Mesendoderm (in vitro differentiated cells): ENCODE results near the gene CIT.
"Not testable (repeated sequence)": the region's sequence is repeated elsewhere in the genome, so short reads cannot be mapped to it uniquely, and the experiment has no call there.

Source experiments
- DNase-seq: peaks from one replicate; pipeline ENCODE4 v3.0.0; 2013
- H2AK5ac ChIP-seq: 2 replicates; pipeline ENCODE4 v1.6.1; 2013; ENCODE audit warnings: low read length, inconsistent platforms
- H2BK120ac ChIP-seq: 2 replicates; pipeline ENCODE4 v1.6.1; 2013; ENCODE audit warnings: low read depth, mild to moderate bottlenecking, low read length, moderate library complexity, mixed read lengths
- H2BK15ac ChIP-seq: replicated peaks from 2 replicates; pipeline ENCODE4 v1.6.1; 2013; ENCODE audit warnings: low read depth, mild to moderate bottlenecking, moderate library complexity
- H2BK5ac ChIP-seq: 2 replicates; pipeline ENCODE4 v1.6.1; 2013; ENCODE audit warnings: low read length, inconsistent platforms
- H3K18ac ChIP-seq: 2 replicates; pipeline ENCODE4 v1.6.1; 2013; ENCODE audit warnings: mild to moderate bottlenecking, low read length, mixed read lengths
- H3K23ac ChIP-seq: one replicate; pipeline ENCODE4 v1.6.1; 2013; ENCODE audit warnings: low read length
- H3K27ac ChIP-seq: 2 replicates; pipeline ENCODE4 v1.5.1; 2013; ENCODE audit warnings: low read depth, mild to moderate bottlenecking, inconsistent platforms, low read length, moderate library complexity
- H3K27me3 ChIP-seq: 2 replicates; pipeline ENCODE4 v1.6.1; 2013; ENCODE audit warnings: low read length, control low read depth, mild to moderate bottlenecking, inconsistent platforms; ENCODE audit not compliant: insufficient read depth, poor library complexity
- H3K36me3 ChIP-seq: 2 replicates; pipeline ENCODE4 v1.6.1; 2013; ENCODE audit warnings: low read length, inconsistent platforms; ENCODE audit not compliant: control insufficient read depth, insufficient read depth
- H3K4ac ChIP-seq: one replicate; pipeline ENCODE4 v1.6.1; 2013; ENCODE audit warnings: low read depth, mild to moderate bottlenecking, low read length, moderate library complexity
- H3K4me1 ChIP-seq: 2 replicates; pipeline ENCODE4 v1.6.1; 2013; ENCODE audit warnings: low read depth, low read length, inconsistent platforms; ENCODE audit not compliant: control insufficient read depth
- H3K4me2 ChIP-seq: 2 replicates; pipeline ENCODE4 v1.6.1; 2013; ENCODE audit warnings: low read length
- H3K4me3 ChIP-seq: 2 replicates; pipeline ENCODE4 v1.5.1; 2013; ENCODE audit warnings: mild to moderate bottlenecking, low read length
- H3K56ac ChIP-seq: one replicate; pipeline ENCODE4 v1.6.1; 2013; ENCODE audit warnings: low read length
- H3K79me1 ChIP-seq: 2 replicates; pipeline ENCODE4 v1.6.1; 2013; ENCODE audit warnings: low read length, inconsistent platforms
- H3K79me2 ChIP-seq: 2 replicates; pipeline ENCODE4 v1.6.1; 2013; ENCODE audit warnings: mild to moderate bottlenecking, low read length; ENCODE audit not compliant: control insufficient read depth, insufficient read depth
- H3K9ac ChIP-seq: 2 replicates; pipeline ENCODE4 v1.6.1; 2013; ENCODE audit warnings: low read length, inconsistent platforms
- H4K5ac ChIP-seq: one replicate; pipeline ENCODE4 v1.6.1; 2013; ENCODE audit warnings: low read length
- H4K8ac ChIP-seq: one replicate; pipeline ENCODE4 v1.6.1; 2013; ENCODE audit warnings: low read depth, mild to moderate bottlenecking, control low read depth, low read length, moderate library complexity
- WGBS: extraction: QIAGEN DNeasy Blood & Tissue Kit; methylation state at CpG from one replicate; pipeline ENCODE4 v1.1.7; 2013; ENCODE audit warnings: low lambda C conversion rate, missing lambda C conversion rate; ENCODE audit not compliant: insufficient coverage; ENCODE audit errors: extremely low coverage; 5-methylcytosine and 5-hydroxymethylcytosine counted together

CIT gene

GRCh38 chr12:119659289-119659897 is 217.7 kb downstream of the CIT start:
- H3K4me2 ChIP-seq = no peak overlapping the region
- H3K56ac ChIP-seq = no peak overlapping the region
- H2BK120ac ChIP-seq = no peak overlapping the region
- H3K4me3 ChIP-seq = no peak overlapping the region
- DNase-seq = no peak
- no peaks in the 10 kb centered on the region for H3K79me1 ChIP-seq
- H3K4ac ChIP-seq = no peak overlapping the region
- H3K27me3 ChIP-seq = no peaks in the 10 kb centered on the region
- H3K9ac ChIP-seq = no peak overlapping the region
- no peak overlapping the region for H3K18ac ChIP-seq
- H4K5ac ChIP-seq = no peak overlapping the region
- H3K79me2 ChIP-seq = no peaks in the 10 kb centered on the region
- WGBS = 100% methylated on average over 1 of the region's 6 CpGs
- no peak overlapping the region for H2BK15ac ChIP-seq
- H3K36me3 ChIP-seq = no peaks in the 10 kb centered on the region
- no peak overlapping the region for H3K27ac ChIP-seq
- no peaks in the 10 kb centered on the region for H3K4me1 ChIP-seq
- no peak overlapping the region for H3K23ac ChIP-seq
- no peak overlapping the region for H2BK5ac ChIP-seq
- H4K8ac ChIP-seq = no peak overlapping the region
- H2AK5ac ChIP-seq = no peak overlapping the region

DNA sequence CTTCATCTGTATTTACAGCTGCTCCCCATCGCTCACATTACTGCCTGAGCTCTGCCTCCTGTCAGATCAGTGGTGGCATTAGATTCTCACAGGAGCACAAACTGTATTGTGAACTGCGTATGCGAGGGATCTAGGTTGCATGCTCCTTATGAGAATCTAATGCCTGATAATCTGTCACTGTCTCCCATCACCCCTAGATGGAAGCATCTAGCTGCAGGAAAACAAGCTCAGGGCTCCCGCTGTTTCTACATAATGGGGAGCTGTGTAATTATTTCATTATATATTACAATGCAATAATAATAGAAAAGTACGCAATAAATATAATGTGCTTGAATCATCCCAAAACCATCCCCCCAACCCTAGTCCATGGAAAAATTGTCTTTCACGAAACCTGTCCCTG is 219.0 kb downstream of the CIT start:
- H2BK5ac ChIP-seq, H2BK120ac ChIP-seq, H2BK15ac ChIP-seq, H3K4ac ChIP-seq, H3K79me1 ChIP-seq, H3K4me1 ChIP-seq, H2AK5ac ChIP-seq, H3K27me3 ChIP-seq, H3K4me3 ChIP-seq, H4K8ac ChIP-seq, H3K4me2 ChIP-seq, H3K36me3 ChIP-seq, H3K27ac ChIP-seq, H3K23ac ChIP-seq, H3K56ac ChIP-seq, H4K5ac ChIP-seq, H3K79me2 ChIP-seq, DNase-seq, H3K9ac ChIP-seq, H3K18ac ChIP-seq: not testable (repeated sequence)
- no CpG with 5 or more reads among the region's 6 CpGs for WGBS

DNA sequence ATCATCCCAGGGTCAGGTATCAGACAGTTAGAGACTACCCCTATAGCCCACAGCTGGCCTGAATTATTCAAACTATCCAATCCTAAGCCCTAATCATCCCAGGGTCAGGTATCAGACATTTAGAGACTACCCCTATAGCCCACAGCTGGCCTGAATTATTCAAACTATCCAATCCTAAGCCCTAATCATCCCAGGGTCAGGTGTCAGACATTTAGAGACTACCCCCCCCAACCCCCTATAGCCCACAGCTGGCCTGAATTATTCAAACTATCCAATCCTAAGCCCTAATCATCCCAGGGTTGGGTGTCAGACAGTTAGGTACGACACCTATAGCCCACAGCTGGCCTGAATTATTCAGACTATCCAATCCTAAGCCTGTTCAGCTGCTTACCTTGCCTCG is 220.1 kb downstream of the CIT start:
- not testable (repeated sequence) for H3K4ac ChIP-seq, H2AK5ac ChIP-seq, DNase-seq, H3K4me1 ChIP-seq, H2BK5ac ChIP-seq, H3K9ac ChIP-seq, H3K79me2 ChIP-seq, H3K18ac ChIP-seq, H2BK120ac ChIP-seq, H4K8ac ChIP-seq, H3K36me3 ChIP-seq, H3K23ac ChIP-seq, H3K56ac ChIP-seq, H2BK15ac ChIP-seq, H3K79me1 ChIP-seq, H3K27me3 ChIP-seq, H3K4me3 ChIP-seq, H3K4me2 ChIP-seq, H3K27ac ChIP-seq, H4K5ac ChIP-seq
- WGBS = no CpG with 5 or more reads among the region's 2 CpGs

DNA sequence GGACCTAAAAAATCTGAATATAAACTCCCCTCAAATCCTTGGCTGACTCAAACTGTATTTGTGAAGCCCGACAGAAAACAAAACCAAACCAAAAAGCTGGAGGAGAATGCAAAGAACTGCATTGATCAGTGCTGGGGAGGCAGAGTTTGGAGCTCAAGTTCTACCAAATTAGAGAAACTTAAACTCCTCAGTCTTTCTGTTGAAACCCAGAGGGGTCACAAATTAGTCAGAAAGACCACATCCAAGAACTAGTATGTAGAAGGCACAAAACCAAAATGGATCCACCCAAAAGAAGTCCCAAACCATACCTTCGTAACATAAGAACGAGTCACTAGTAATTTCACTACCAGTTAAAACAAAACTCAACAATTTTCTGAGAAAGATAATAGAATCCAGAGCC is 224.5 kb downstream of the CIT start:
- no peak overlapping the region for H2AK5ac ChIP-seq
- no peaks in the 10 kb centered on the region for H3K36me3 ChIP-seq
- H3K4me3 ChIP-seq = no peak overlapping the region
- no peak overlapping the region for H2BK5ac ChIP-seq
- H3K4ac ChIP-seq = no peak overlapping the region
- no peak overlapping the region for H3K56ac ChIP-seq
- no peak for DNase-seq
- no CpG with 5 or more reads among the region's 3 CpGs for WGBS
- no peak overlapping the region for H3K9ac ChIP-seq
- no peak overlapping the region for H2BK120ac ChIP-seq
- H3K27ac ChIP-seq = no peak overlapping the region
- H4K5ac ChIP-seq = no peak overlapping the region
- H3K27me3 ChIP-seq = no peaks in the 10 kb centered on the region
- H3K79me2 ChIP-seq = no peaks in the 10 kb centered on the region
- H3K79me1 ChIP-seq = no peaks in the 10 kb centered on the region
- H4K8ac ChIP-seq = no peak overlapping the region
- no peak overlapping the region for H2BK15ac ChIP-seq
- no peak overlapping the region for H3K23ac ChIP-seq
- no peak overlapping the region for H3K18ac ChIP-seq
- no peak overlapping the region for H3K4me2 ChIP-seq
- no peaks in the 10 kb centered on the region for H3K4me1 ChIP-seq

GRCh38 chr12:119649202-119649808 is 227.8 kb downstream of the CIT start:
- Histone ChIP-seq H4K5ac (no peak overlapping the region), H3K4me3 (no peak overlapping the region), H3K23ac (no peak overlapping the region), H3K79me2 (no peaks in the 10 kb centered on the region), H3K27me3 (no peaks in the 10 kb centered on the region), H3K79me1 (no peaks in the 10 kb centered on the region), H3K4me1 (no peaks in the 10 kb centered on the region), H4K8ac (no peak overlapping the region), H2AK5ac (no peak overlapping the region), H2BK5ac (no peak overlapping the region), H3K9ac (no peak overlapping the region), H3K27ac (no peak overlapping the region), H3K56ac (no peak overlapping the region), H3K4me2 (no peak overlapping the region), H2BK120ac (no peak overlapping the region), H3K36me3 (no peaks in the 10 kb centered on the region), H2BK15ac (no peak overlapping the region), H3K18ac (no peak overlapping the region), H3K4ac (no peak overlapping the region)
- no peak for DNase-seq
- WGBS = no CpG with 5 or more reads among the region's 4 CpGs

- no peak overlapping the region for H2BK5ac ChIP-seq
- H3K27ac ChIP-seq = no peak overlapping the region
- no peak overlapping the region for H3K4me3 ChIP-seq
- no peak overlapping the region for H3K56ac ChIP-seq
- H3K27me3 ChIP-seq = no peaks in the 10 kb centered on the region
- no peak overlapping the region for H3K4me2 ChIP-seq
- H2AK5ac ChIP-seq = no peak overlapping the region
- H4K8ac ChIP-seq = no peak overlapping the region
- H3K4me1 ChIP-seq = no peaks in the 10 kb centered on the region
- no peak overlapping the region for H3K18ac ChIP-seq
- H3K79me2 ChIP-seq = no peaks in the 10 kb centered on the region
- H3K4ac ChIP-seq = no peak overlapping the region
- H3K23ac ChIP-seq = no peak overlapping the region
- no CpG with 5 or more reads among the region's 7 CpGs for WGBS
- H3K9ac ChIP-seq = no peak overlapping the region
- H2BK15ac ChIP-seq = no peak overlapping the region
- H3K79me1 ChIP-seq = no peaks in the 10 kb centered on the region
- H2BK120ac ChIP-seq = no peak overlapping the region
- no peak for DNase-seq
- no peaks in the 10 kb centered on the region for H3K36me3 ChIP-seq
- no peak overlapping the region for H4K5ac ChIP-seq
These were observed 231.5 kb downstream of the CIT start for GRCh38 chr12:119645535-119646059.
